ENCODE results near the gene TRIM17.

DNA sequence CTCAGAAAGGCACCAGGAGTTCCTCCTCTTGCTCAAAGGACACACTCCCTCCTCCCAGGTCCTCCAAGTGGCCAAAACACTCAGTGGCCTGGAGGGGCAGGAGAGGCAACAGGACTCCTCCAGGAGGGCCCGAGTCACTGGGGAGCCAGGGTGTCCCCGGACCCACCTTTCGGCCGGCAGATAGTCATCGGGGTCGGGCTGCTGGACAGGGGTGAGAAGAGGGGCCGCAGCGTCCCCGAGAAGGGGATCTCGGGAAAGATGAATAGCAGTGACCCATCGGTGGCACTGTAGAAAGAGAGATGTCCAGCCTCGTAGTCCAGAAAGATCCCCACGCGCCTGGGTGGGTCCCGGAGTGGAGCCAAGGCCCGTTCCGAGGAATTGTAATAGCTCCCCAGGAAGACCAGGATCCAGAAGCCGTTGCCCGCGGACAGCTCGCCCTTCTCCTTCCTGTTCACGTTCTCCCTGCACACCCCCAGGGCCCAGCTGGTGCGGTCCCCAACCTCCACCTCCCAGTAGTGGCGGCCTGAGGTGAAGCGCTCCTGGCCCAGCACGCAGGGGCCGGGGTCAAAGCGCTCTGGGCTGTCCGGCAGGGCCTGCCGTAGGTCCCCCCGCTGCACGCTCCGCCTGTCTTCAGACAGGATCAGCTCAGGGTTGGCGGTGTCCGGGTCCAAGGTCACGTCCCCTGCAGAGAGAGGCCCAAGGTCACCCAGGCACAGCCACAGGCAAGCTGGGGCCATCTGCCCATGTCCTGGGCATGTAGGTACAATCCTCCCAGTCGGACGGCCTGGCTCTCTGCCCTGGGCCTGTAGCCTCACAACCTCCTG is 21.9 kb downstream of the TRIM17 start:
- TF ChIP-seq, protein P1, sequence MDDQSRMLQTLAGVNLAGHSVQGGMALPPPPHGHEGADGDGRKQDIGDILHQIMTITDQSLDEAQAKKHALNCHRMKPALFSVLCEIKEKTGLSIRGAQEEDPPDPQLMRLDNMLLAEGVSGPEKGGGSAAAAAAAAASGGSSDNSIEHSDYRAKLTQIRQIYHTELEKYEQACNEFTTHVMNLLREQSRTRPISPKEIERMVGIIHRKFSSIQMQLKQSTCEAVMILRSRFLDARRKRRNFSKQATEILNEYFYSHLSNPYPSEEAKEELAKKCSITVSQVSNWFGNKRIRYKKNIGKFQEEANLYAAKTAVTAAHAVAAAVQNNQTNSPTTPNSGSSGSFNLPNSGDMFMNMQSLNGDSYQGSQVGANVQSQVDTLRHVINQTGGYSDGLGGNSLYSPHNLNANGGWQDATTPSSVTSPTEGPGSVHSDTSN (CRISPR knock-in tag; IDR thresholded peaks at IDR 0.05), result no peak
- TF ChIP-seq ZNF121 (tag by site-specific recombination; IDR thresholded peaks at IDR 0.05), result no peak
- no peak for TF ChIP-seq ZNF335 (tag by site-specific recombination; conservative IDR thresholded peaks at IDR 0.05)
- TF ChIP-seq, protein P2, sequence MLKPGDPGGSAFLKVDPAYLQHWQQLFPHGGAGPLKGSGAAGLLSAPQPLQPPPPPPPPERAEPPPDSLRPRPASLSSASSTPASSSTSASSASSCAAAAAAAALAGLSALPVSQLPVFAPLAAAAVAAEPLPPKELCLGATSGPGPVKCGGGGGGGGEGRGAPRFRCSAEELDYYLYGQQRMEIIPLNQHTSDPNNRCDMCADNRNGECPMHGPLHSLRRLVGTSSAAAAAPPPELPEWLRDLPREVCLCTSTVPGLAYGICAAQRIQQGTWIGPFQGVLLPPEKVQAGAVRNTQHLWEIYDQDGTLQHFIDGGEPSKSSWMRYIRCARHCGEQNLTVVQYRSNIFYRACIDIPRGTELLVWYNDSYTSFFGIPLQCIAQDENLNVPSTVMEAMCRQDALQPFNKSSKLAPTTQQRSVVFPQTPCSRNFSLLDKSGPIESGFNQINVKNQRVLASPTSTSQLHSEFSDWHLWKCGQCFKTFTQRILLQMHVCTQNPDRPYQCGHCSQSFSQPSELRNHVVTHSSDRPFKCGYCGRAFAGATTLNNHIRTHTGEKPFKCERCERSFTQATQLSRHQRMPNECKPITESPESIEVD (tag by site-specific recombination; IDR thresholded peaks at IDR 0.05), result no peak

Measured in HEK293 (cell line).